IPS-20b (cell line): ENCODE data around the gene MACROD2.

Experiments
- H3K27ac ChIP-seq: one replicate; pipeline ENCODE4 v1.5.1; 2013; ENCODE audit warnings: low read length
- H3K27me3 ChIP-seq: 2 replicates; pipeline ENCODE4 v1.6.1; 2013; ENCODE audit warnings: mild to moderate bottlenecking, low read length, inconsistent platforms; ENCODE audit not compliant: insufficient read depth
- H3K36me3 ChIP-seq: 2 replicates; pipeline ENCODE4 v1.6.1; 2013; ENCODE audit warnings: low read depth, mild to moderate bottlenecking, inconsistent platforms, low read length, moderate library complexity; ENCODE audit not compliant: insufficient read depth
- H3K4me1 ChIP-seq: 2 replicates; pipeline ENCODE4 v1.6.1; 2013; ENCODE audit warnings: mild to moderate bottlenecking, control low read depth, inconsistent platforms, low read length, moderate library complexity; ENCODE audit not compliant: insufficient read depth
- H3K4me3 ChIP-seq: 2 replicates; pipeline ENCODE4 v1.5.1; 2013; ENCODE audit warnings: mild to moderate bottlenecking, low read length, inconsistent platforms
- H3K9ac ChIP-seq: 2 replicates; pipeline ENCODE4 v1.6.1; 2013; ENCODE audit warnings: low read depth, mild to moderate bottlenecking, inconsistent platforms, low read length, moderate library complexity
- H3K9me3 ChIP-seq: 2 replicates; pipeline ENCODE4 v1.6.1; 2013; ENCODE audit warnings: mild to moderate bottlenecking, low read depth, low read length, inconsistent platforms; ENCODE audit not compliant: insufficient read depth

Gene MACROD2

DNA sequence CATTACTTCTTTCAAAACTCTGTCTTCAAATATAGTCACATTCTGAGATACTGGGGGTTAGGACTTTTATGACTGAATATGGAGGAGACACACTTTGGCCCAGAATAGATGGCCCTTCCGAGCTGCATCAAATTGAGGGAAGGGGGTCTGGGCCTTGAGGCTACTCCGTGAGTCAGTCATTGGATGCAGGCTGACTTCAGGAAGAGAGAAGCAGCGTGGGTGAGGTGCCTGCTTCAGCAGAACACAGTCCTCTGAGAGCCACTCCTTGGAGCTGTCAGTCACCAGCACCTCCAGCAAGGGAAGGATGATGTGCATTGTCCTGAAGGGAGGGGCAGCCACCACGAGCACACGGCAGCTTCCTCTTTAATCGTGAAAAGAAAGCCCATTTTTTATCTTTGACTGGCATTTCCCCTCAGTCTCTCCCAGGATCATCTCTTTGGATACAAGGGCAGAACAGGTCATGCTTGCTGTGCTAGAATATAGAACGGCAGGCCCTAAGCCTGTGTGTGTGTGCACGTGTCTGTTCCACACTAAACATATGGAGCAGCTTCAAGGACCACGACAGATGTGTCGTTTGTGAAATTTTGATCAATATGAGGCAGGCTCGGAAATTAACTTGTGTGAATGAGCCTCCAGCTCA, 1856.4 kb downstream of the MACROD2 start:
- no peaks in the 10 kb centered on the region for H3K36me3 ChIP-seq
- no peaks in the 10 kb centered on the region for H3K27me3 ChIP-seq
- H3K9ac ChIP-seq = no peak overlapping the region
- H3K9me3 ChIP-seq = no peaks in the 10 kb centered on the region
- H3K4me1 ChIP-seq = no peaks in the 10 kb centered on the region
- H3K4me3 ChIP-seq = no peak overlapping the region
- no peak overlapping the region for H3K27ac ChIP-seq

DNA sequence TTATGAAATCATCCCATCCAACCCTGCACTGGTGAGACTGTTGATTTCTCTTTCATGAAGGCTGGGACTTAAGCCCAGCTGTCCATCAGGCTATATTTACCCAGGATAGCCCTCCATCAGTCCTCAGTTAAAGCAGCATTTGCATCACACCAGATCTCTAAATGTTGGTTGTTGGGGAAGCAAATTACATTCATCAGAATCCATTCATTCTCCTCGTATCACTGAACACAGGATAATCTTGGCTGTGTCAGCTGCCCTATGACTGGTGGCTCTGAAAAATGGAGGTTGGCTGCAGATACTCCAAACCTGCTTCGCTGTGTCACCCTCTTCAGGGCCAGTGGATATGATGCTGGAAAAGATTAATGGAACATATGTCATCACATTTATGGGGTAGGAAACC, 1859.6 kb downstream of the MACROD2 start:
- Histone ChIP-seq H3K27ac (no peak overlapping the region), H3K4me3 (no peak overlapping the region), H3K9me3 (no peaks in the 10 kb centered on the region), H3K9ac (no peak overlapping the region), H3K36me3 (no peaks in the 10 kb centered on the region), H3K4me1 (no peaks in the 10 kb centered on the region), H3K27me3 (no peaks in the 10 kb centered on the region)

DNA sequence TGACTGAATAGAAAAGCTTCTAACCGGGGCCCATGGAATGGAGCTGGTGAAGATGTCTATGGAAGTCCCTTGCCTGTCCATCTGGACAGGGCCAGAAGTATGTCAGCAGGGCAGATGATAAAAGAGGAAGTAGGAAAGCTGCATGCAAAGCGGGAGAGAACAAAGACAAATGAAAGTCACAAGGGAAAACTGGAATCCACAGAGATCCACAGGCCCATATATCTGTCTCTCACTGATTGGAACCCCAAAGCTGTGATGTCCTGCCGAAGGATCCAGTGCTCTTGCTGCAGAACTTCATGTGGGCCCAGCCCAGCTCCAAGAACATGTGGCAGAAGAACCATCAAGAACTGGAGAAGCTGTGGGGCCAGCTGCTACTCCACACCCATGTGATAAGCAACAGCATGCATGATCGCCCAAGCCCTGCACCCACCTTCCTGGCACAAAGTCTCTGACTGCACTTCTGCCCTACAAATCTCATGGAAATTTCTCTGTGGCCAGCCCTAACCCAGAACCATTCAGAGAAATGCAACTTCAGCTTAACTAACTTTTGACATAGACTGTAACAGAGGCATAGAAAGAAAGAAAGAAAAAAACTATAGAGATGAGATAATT, 1862.0 kb downstream of the MACROD2 start:
- no peaks in the 10 kb centered on the region for H3K36me3 ChIP-seq
- no peaks in the 10 kb centered on the region for H3K9me3 ChIP-seq
- no peak overlapping the region for H3K4me3 ChIP-seq
- no peak overlapping the region for H3K9ac ChIP-seq
- no peaks in the 10 kb centered on the region for H3K4me1 ChIP-seq
- H3K27ac ChIP-seq = no peak overlapping the region
- H3K27me3 ChIP-seq = no peaks in the 10 kb centered on the region

- Histone ChIP-seq H3K4me1 (no peaks in the 10 kb centered on the region; the same call in 1 of the 2 replicates), H3K4me3 (no peak overlapping the region), H3K36me3 (no peaks in the 10 kb centered on the region), H3K27me3 (no peaks in the 10 kb centered on the region), H3K9ac (no peak overlapping the region), H3K9me3 (no peaks in the 10 kb centered on the region), H3K27ac (no peak overlapping the region)
Measured at GRCh38 chr20:15859061-15859460, 1863.7 kb downstream of the MACROD2 start.

DNA sequence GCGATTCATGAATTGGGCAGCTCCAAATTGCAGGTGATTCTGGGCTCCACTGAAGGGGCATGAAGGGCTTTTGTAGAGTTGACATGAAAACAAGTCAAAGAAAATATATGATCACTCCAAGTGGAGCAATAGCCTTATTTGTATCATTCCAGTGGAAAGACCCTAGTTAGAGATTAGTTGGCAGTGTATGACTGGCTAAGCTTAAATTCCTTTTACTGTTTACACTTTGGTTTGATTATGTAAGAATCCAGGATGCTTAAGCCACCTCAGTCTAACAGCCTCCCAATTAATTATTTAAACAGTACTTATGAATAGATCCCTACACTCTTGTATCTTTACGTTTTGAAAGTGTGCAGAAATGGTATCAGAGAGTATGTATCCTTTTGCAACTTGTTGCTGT, 1865.5 kb downstream of the MACROD2 start:
- H3K27me3 ChIP-seq = no peaks in the 10 kb centered on the region
- no peak overlapping the region for H3K9ac ChIP-seq
- H3K36me3 ChIP-seq = no peaks in the 10 kb centered on the region
- H3K27ac ChIP-seq = no peak overlapping the region
- no peak overlapping the region for H3K4me3 ChIP-seq
- H3K9me3 ChIP-seq = no peaks in the 10 kb centered on the region
- H3K4me1 ChIP-seq = no peaks in the 10 kb centered on the region; the same call in 1 of the 2 replicates

- Histone ChIP-seq H3K4me3 (no peak overlapping the region), H3K36me3 (no peaks in the 10 kb centered on the region), H3K9ac (no peak overlapping the region), H3K4me1 (no peaks in the 10 kb centered on the region; the same call in 1 of the 2 replicates), H3K27me3 (no peaks in the 10 kb centered on the region), H3K27ac (no peak overlapping the region), H3K9me3 (no peaks in the 10 kb centered on the region)
Measured at GRCh38 chr20:15862178-15862577, 1866.9 kb downstream of the MACROD2 start.

DNA sequence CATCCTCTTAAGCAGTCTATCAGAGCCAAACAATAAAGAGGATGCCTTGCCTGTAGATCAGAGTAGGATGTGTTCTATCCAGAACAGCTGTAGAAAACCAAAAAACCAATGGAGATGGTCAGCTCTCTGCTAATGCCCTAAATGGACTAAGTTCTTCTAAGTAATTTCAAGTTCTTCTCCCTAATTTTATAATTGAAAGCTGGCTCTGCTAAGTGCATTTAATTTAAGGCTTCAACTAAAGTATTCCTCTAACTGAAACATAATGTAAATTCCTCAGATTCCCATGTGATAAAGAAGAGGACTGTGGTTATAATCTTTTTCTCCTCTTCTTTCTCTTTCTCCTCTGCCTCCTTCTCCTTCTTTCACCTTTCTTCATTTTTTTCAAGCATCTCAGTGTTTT, 1868.4 kb downstream of the MACROD2 start:
- H3K9me3 ChIP-seq = no peaks in the 10 kb centered on the region
- no peak overlapping the region for H3K9ac ChIP-seq
- no peak overlapping the region for H3K27ac ChIP-seq
- no peaks in the 10 kb centered on the region; the same call in 1 of the 2 replicates for H3K4me1 ChIP-seq
- H3K36me3 ChIP-seq = no peaks in the 10 kb centered on the region
- H3K4me3 ChIP-seq = no peak overlapping the region
- H3K27me3 ChIP-seq = no peaks in the 10 kb centered on the region

DNA sequence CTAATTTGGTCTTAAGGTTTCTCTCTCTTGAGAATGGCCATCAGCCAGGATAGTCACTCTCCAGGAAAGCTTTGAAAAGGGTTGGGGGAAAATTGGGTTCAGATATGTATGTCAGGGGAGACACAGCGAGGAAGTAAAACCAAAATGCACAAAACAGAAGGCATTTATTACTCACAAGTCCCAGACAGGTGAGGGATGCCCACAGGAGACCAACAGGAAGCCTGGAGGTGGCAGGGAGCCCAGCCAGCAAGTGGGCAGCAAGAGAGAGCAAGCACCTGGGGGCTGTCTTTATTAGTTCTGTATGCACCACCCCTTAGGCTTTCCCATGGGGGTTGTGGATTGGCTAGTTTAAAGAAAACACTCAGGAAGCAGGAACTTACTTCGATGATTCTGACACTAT, 1870.2 kb downstream of the MACROD2 start:
- no peaks in the 10 kb centered on the region for H3K27me3 ChIP-seq
- H3K9ac ChIP-seq = no peak overlapping the region
- no peak overlapping the region for H3K27ac ChIP-seq
- H3K4me3 ChIP-seq = no peak overlapping the region
- no peaks in the 10 kb centered on the region; the same call in 1 of the 2 replicates for H3K4me1 ChIP-seq
- H3K9me3 ChIP-seq = no peaks in the 10 kb centered on the region
- H3K36me3 ChIP-seq = no peaks in the 10 kb centered on the region

- H3K36me3 ChIP-seq = no peaks in the 10 kb centered on the region
- no peaks in the 10 kb centered on the region for H3K9me3 ChIP-seq
- no peak overlapping the region for H3K27ac ChIP-seq
- no peak overlapping the region for H3K9ac ChIP-seq
- no peak overlapping the region for H3K4me3 ChIP-seq
- no peaks in the 10 kb centered on the region for H3K27me3 ChIP-seq
- no peaks in the 10 kb centered on the region; the same call in 1 of the 2 replicates for H3K4me1 ChIP-seq
Measured at GRCh38 chr20:15866916-15867730, 1871.8 kb downstream of the MACROD2 start.

GRCh38 chr20:15867899-15868298, 1872.6 kb downstream of the MACROD2 start:
- Histone ChIP-seq H3K4me3 (no peak overlapping the region), H3K27me3 (no peaks in the 10 kb centered on the region), H3K9ac (no peak overlapping the region), H3K27ac (no peak overlapping the region), H3K4me1 (no peaks in the 10 kb centered on the region; the same call in 1 of the 2 replicates), H3K36me3 (no peaks in the 10 kb centered on the region), H3K9me3 (no peaks in the 10 kb centered on the region)

DNA sequence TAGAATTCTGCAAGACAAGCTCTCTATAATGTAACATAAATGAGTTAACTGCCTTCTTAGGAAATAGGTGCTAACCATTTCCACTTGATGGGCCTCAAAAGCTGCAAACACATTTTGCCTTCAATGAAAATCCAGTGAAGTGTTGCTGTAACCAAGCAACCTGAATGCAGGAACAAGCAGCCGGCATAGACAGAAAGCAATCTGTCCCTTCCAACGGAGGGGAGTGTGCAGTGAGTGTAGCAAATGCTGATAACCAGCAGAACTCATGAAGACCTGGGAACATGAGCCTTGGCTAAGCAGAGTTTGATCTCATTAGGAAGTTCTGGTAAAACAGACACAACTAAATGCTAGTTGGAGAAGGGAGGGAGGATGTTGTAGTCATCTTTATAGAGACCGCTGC, 1880.1 kb downstream of the MACROD2 start:
- Histone ChIP-seq H3K4me3 (no peak overlapping the region), H3K36me3 (no peaks in the 10 kb centered on the region), H3K27me3 (no peaks in the 10 kb centered on the region), H3K4me1 (no peaks in the 10 kb centered on the region), H3K9ac (no peak overlapping the region), H3K9me3 (no peaks in the 10 kb centered on the region), H3K27ac (no peak overlapping the region)

GRCh38 chr20:15882553-15882952, 1887.2 kb downstream of the MACROD2 start:
- peaks cover 17% of the 10 kb centered on the region for H3K9me3 ChIP-seq
- H3K9ac ChIP-seq = no peak overlapping the region
- H3K27me3 ChIP-seq = no peaks in the 10 kb centered on the region
- no peak overlapping the region for H3K27ac ChIP-seq
- no peak overlapping the region for H3K4me3 ChIP-seq
- no peaks in the 10 kb centered on the region for H3K36me3 ChIP-seq
- no peaks in the 10 kb centered on the region for H3K4me1 ChIP-seq
